ENCODE data around the gene PTBP1. TPM values are rescaled to one million over a fixed set of nuclear protein-coding genes. Genes with fewer than 3 reads are reported as not detected.

Gene PTBP1
- total RNA-seq, 1 donor from 2014 or later = 237 TPM

GRCh38 chr19:768424-768823 lies 28.8 kb upstream of the PTBP1 start:
- TF ChIP-seq EZH2 (IDR thresholded peaks at IDR 0.05) (no peak), CTCF (IDR thresholded peaks at IDR 0.05) (no peak), EZH2phosphoT487 (IDR thresholded peaks at IDR 0.05) (no peak)
- Histone ChIP-seq H3K9ac (no peak overlapping the region), H3K9me3 (ENCODE audit: low read depth) (no peaks in the 10 kb centered on the region), H3K27me3 (no peaks in the 10 kb centered on the region), H2AFZ (replicated peaks) (no peak overlapping the region), H4K20me1 (ENCODE audit: low read depth) (no peaks in the 10 kb centered on the region), H3K79me2 (ENCODE audit: low read depth) (no peaks in the 10 kb centered on the region), H3F3A (ENCODE audit: low read depth) (peaks cover 3% of the 10 kb centered on the region), H3K4me1 (no peaks in the 10 kb centered on the region), H3K36me3 (no peaks in the 10 kb centered on the region), H3K4me2 (no peak overlapping the region), H3K27ac (no peak overlapping the region), H3K4me3 (no peak overlapping the region)
- H3K9me3 Mint-ChIP-seq = no peaks in the 10 kb centered on the region
- no peak for DNase-seq (ENCODE audit: low spot score)
- no peaks in the 10 kb centered on the region for H3K36me3 Mint-ChIP-seq
- peaks cover 4% of the 10 kb centered on the region for H3K27me3 Mint-ChIP-seq (ENCODE audit: insufficient read depth, low read depth)
- no peak overlapping the region for H3K4me3 Mint-ChIP-seq
- peak overlapping the region; percentile 60 for H3K27ac Mint-ChIP-seq
- peaks cover 9% of the 10 kb centered on the region for H3K4me1 Mint-ChIP-seq

DNA sequence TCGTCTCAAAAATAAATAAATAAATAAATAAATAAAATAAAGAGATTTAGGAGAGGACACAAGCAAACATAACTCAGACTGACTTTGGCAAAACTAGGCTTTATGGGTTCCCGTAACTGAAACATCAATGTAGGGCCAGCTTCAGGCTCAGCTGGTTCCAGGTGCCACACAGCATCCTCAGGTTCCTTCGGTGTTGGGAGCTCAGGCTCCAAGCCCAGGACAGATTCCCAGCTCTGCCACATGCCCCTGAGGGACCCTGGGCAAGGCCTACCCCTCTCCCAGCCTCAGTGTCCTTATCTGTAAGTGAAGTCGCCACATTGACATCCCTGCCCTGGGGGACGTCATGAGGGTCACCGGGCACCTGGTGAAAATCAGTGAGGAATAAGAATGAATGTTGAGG lies 27.6 kb upstream of the PTBP1 start:
- Mint-ChIP-seq H3K36me3 (no peaks in the 10 kb centered on the region), H3K4me3 (no peak overlapping the region), H3K9me3 (no peaks in the 10 kb centered on the region), H3K27ac (no peak overlapping the region), H3K4me1 (peaks cover 9% of the 10 kb centered on the region), H3K27me3 (ENCODE audit: insufficient read depth, low read depth) (peaks cover 4% of the 10 kb centered on the region)
- no peaks in the 10 kb centered on the region for H3K4me1 ChIP-seq
- no peak overlapping the region for H2AFZ ChIP-seq (replicated peaks)
- no peaks in the 10 kb centered on the region for H3K36me3 ChIP-seq
- DNase-seq (ENCODE audit: low spot score) = no peak
- H3K4me3 ChIP-seq = no peak overlapping the region
- no peaks in the 10 kb centered on the region for H3K27me3 ChIP-seq
- TF ChIP-seq EZH2 (IDR thresholded peaks at IDR 0.05) = no peak
- no peak for TF ChIP-seq CTCF (IDR thresholded peaks at IDR 0.05)
- H3K79me2 ChIP-seq (ENCODE audit: low read depth) = no peaks in the 10 kb centered on the region
- peaks cover 3% of the 10 kb centered on the region for H3F3A ChIP-seq (ENCODE audit: low read depth)
- H3K9me3 ChIP-seq (ENCODE audit: low read depth) = no peaks in the 10 kb centered on the region
- H3K9ac ChIP-seq = no peak overlapping the region
- H3K27ac ChIP-seq = no peak overlapping the region
- H3K4me2 ChIP-seq = no peak overlapping the region
- H4K20me1 ChIP-seq (ENCODE audit: low read depth) = no peaks in the 10 kb centered on the region

- Histone ChIP-seq H3K9ac (no peak overlapping the region), H4K20me1 (ENCODE audit: low read depth) (no peaks in the 10 kb centered on the region), H3K4me2 (no peak overlapping the region), H3F3A (ENCODE audit: low read depth) (peaks cover 3% of the 10 kb centered on the region), H3K4me3 (no peak overlapping the region), H3K4me1 (no peaks in the 10 kb centered on the region), H3K9me3 (ENCODE audit: low read depth) (no peaks in the 10 kb centered on the region), H3K27ac (no peak overlapping the region), H2AFZ (replicated peaks) (no peak overlapping the region), H3K36me3 (no peaks in the 10 kb centered on the region), H3K27me3 (no peaks in the 10 kb centered on the region), H3K79me2 (ENCODE audit: low read depth) (no peaks in the 10 kb centered on the region)
- Mint-ChIP-seq H3K27ac (no peak overlapping the region), H3K27me3 (ENCODE audit: insufficient read depth, low read depth) (peaks cover 4% of the 10 kb centered on the region), H3K36me3 (no peaks in the 10 kb centered on the region), H3K4me1 (peaks cover 9% of the 10 kb centered on the region), H3K4me3 (no peak overlapping the region), H3K9me3 (no peaks in the 10 kb centered on the region)
- DNase-seq (ENCODE audit: low spot score) = peak; percentile 62
- TF ChIP-seq CTCF (IDR thresholded peaks at IDR 0.05) (peak; percentile 52), EZH2 (IDR thresholded peaks at IDR 0.05) (no peak)
Observed at GRCh38 chr19:771332-771785, 25.9 kb upstream of the PTBP1 start.

All from neural progenitor cell (in vitro differentiated cells).